Measurements from ENCODE around the gene NOL6. TPM values are rescaled to one million over a fixed set of nuclear protein-coding genes. Genes with fewer than 3 reads are reported as not detected.

Gene NOL6
- total and polyA plus RNA-seq, 2 of the 13 experiments (the other 11 are each of a cell fraction or from before 2014, with no cell fraction given), result 17.0 to 30.2 TPM

GRCh38 chr9:33471361-33471760 is 2.4 kb downstream of the NOL6 start:
- Histone ChIP-seq H3K79me2 (ENCODE audit: insufficient read depth, low read length) (peaks cover 18% of the 10 kb centered on the region), H3K27me3 (ENCODE audit: control insufficient read depth in 1 of 2, insufficient read depth in 2 of 2, low read length in 2 of 2) (no peaks in the 10 kb centered on the region; a peak in 1 of 5 replicates), H3K4me2 (ENCODE audit: low read depth, low read length) (no peak overlapping the region), H3K9me3 (ENCODE audit: low read length) (no peaks in the 10 kb centered on the region), H3K36me3 (replicated peaks in 1 of 2; ENCODE audit: control insufficient read depth in 1 of 2, insufficient read depth in 2 of 2, low read length in 2 of 2) (peaks cover 27 to 48% of the 10 kb centered on the region in 2 experiments), H3K27ac (ENCODE audit: extremely low read length, insufficient read depth, low read length) (no peak overlapping the region), H3K4me3 (replicated peaks in 1 of 3; ENCODE audit: insufficient read depth in 1 of 3, low read depth in 2 of 3, low read length in 3 of 3) (no peak overlapping the region), H4K20me1 (ENCODE audit: insufficient read depth, low read length) (no peaks in the 10 kb centered on the region), H3K4me1 (ENCODE audit: insufficient read depth, low read length) (peaks cover 25% of the 10 kb centered on the region), H3K9ac (ENCODE audit: insufficient read depth, low read depth, low read length) (no peak overlapping the region), H2AFZ (ENCODE audit: low read length) (no peak overlapping the region)
- 97% methylated on average over 2 of the region's 2 CpGs for WGBS (ENCODE audit: low lambda C conversion rate)
- ATAC-seq, result no peak
- intact Hi-C loops (cut with micrococcal nuclease; ENCODE audit: unreplicated experiment) (no loop called here), in situ Hi-C loops (cut with HindIII; ENCODE audit: extremely low pct_ligation_motif_present, low pct_unique_long_range_greater_than_20kb) (no loop called here)
- FAIRE-seq, result no peak
- DNase-seq (ENCODE audit: low spot score), result no peak
- ChIA-PET CTCF (ENCODE audit: low intra/inter-chr PET ratio, low total read pairs) (no interaction called here), POLR2A (no interaction called here)
- BruUV-seq (replicated peaks), result no TSS peak
- TF ChIP-seq NCOA5 (CRISPR knock-in tag; IDR thresholded peaks at IDR 0.05), result no peak
- no peak for TF ChIP-seq POLR2A (IDR thresholded peaks at IDR 0.05; ENCODE audit: insufficient read depth in 1 of 2, low read depth in 2 of 2, low read length in 2 of 2)
- no peak for TF ChIP-seq ZNF616 (CRISPR knock-in tag; IDR thresholded peaks at IDR 0.05; ENCODE audit: low read depth)
- TF ChIP-seq ZNF333 (CRISPR knock-in tag; IDR thresholded peaks at IDR 0.05; ENCODE audit: borderline replicate concordance), result no peak
- TF ChIP-seq PLRG1 (conservative IDR thresholded peaks at IDR 0.05), result no peak
- TF ChIP-seq NFKB2 (CRISPR knock-in tag; IDR thresholded peaks at IDR 0.05; ENCODE audit: borderline replicate concordance), result no peak
- TF ChIP-seq ZNF24 (IDR thresholded peaks at IDR 0.05), result no peak
- TF ChIP-seq, protein P1, sequence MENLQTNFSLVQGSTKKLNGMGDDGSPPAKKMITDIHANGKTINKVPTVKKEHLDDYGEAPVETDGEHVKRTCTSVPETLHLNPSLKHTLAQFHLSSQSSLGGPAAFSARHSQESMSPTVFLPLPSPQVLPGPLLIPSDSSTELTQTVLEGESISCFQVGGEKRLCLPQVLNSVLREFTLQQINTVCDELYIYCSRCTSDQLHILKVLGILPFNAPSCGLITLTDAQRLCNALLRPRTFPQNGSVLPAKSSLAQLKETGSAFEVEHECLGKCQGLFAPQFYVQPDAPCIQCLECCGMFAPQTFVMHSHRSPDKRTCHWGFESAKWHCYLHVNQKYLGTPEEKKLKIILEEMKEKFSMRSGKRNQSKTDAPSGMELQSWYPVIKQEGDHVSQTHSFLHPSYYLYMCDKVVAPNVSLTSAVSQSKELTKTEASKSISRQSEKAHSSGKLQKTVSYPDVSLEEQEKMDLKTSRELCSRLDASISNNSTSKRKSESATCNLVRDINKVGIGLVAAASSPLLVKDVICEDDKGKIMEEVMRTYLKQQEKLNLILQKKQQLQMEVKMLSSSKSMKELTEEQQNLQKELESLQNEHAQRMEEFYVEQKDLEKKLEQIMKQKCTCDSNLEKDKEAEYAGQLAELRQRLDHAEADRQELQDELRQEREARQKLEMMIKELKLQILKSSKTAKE (CRISPR knock-in tag; IDR thresholded peaks at IDR 0.05; ENCODE audit: borderline replicate concordance), result no peak
- TF ChIP-seq ZNF839 (CRISPR knock-in tag; IDR thresholded peaks at IDR 0.05; ENCODE audit: borderline replicate concordance), result no peak
- TF ChIP-seq, protein P2, sequence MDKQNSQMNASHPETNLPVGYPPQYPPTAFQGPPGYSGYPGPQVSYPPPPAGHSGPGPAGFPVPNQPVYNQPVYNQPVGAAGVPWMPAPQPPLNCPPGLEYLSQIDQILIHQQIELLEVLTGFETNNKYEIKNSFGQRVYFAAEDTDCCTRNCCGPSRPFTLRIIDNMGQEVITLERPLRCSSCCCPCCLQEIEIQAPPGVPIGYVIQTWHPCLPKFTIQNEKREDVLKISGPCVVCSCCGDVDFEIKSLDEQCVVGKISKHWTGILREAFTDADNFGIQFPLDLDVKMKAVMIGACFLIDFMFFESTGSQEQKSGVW (CRISPR knock-in tag; IDR thresholded peaks at IDR 0.05; ENCODE audit: borderline replicate concordance), result no peak
- no peak for TF ChIP-seq KDM5B (CRISPR knock-in tag; IDR thresholded peaks at IDR 0.05; ENCODE audit: borderline replicate concordance)
- TF ChIP-seq, protein P3, sequence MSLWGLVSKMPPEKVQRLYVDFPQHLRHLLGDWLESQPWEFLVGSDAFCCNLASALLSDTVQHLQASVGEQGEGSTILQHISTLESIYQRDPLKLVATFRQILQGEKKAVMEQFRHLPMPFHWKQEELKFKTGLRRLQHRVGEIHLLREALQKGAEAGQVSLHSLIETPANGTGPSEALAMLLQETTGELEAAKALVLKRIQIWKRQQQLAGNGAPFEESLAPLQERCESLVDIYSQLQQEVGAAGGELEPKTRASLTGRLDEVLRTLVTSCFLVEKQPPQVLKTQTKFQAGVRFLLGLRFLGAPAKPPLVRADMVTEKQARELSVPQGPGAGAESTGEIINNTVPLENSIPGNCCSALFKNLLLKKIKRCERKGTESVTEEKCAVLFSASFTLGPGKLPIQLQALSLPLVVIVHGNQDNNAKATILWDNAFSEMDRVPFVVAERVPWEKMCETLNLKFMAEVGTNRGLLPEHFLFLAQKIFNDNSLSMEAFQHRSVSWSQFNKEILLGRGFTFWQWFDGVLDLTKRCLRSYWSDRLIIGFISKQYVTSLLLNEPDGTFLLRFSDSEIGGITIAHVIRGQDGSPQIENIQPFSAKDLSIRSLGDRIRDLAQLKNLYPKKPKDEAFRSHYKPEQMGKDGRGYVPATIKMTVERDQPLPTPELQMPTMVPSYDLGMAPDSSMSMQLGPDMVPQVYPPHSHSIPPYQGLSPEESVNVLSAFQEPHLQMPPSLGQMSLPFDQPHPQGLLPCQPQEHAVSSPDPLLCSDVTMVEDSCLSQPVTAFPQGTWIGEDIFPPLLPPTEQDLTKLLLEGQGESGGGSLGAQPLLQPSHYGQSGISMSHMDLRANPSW (CRISPR knock-in tag; IDR thresholded peaks at IDR 0.05; ENCODE audit: borderline replicate concordance), result no peak
- TF ChIP-seq, protein P4, sequence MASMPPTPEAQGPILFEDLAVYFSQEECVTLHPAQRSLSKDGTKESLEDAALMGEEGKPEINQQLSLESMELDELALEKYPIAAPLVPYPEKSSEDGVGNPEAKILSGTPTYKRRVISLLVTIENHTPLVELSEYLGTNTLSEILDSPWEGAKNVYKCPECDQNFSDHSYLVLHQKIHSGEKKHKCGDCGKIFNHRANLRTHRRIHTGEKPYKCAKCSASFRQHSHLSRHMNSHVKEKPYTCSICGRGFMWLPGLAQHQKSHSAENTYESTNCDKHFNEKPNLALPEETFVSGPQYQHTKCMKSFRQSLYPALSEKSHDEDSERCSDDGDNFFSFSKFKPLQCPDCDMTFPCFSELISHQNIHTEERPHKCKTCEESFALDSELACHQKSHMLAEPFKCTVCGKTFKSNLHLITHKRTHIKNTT (CRISPR knock-in tag; IDR thresholded peaks at IDR 0.05), result no peak
- TF ChIP-seq ZNF460 (CRISPR knock-in tag; IDR thresholded peaks at IDR 0.05; ENCODE audit: borderline replicate concordance), result no peak
- TF ChIP-seq FOXA1 (IDR thresholded peaks at IDR 0.05), result no peak
- TF ChIP-seq FOXA1 (CRISPR knock-in tag; IDR thresholded peaks at IDR 0.05), result no peak
- no peak for TF ChIP-seq ZMAT3 (CRISPR knock-in tag; conservative IDR thresholded peaks at IDR 0.05)

All from HepG2 (cell line).